KG1 (cell line): ENCODE measurements around the gene FAM53B.

ENCODE experiments used
- DNase-seq: peaks from one replicate; lab custom pipeline; 2025; lab: John Stamatoyannopoulos, UW

FAM53B gene

DNA sequence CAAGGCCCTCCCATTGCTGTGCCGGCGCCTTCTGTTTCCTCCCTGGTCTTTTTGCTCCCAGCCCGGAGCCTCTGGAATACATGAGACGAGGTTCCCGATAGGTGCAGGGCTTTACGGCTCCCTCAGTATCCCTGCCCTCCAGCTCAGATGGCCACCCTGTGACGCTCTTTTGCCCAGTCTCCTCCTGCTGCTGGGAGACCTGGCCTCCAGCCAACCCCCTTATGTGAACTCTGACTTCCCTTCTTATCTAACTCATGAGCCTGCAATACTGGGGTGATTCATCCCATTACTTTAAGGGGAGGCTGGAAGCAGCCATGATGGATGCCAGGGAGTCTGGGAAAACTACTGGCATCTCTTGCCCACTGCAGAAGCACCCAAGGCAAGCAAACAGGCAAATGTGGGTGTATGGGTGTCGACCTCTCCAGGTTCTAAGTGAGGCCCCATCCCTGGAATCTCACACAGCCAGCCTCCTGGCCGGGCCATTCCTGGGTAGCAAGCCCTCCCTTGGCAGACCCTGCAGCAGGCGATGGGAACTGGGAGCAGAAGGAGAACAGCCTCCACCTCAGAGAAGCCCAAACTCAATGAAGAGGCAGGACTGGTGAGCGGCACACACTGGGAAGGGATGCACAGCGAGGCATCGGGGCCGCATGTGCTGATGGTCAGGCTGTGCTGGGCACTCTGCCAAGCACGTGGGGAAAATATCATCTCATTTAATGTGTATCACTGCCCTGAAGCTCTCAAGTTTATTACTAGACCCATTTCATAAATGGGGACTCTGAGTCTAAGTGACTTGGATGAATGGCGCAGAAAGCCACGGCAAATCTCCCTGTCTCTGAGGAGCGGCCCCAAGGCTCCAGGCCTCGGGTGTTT is 97.5 kb downstream of the FAM53B start:
- no peak for DNase-seq

DNA sequence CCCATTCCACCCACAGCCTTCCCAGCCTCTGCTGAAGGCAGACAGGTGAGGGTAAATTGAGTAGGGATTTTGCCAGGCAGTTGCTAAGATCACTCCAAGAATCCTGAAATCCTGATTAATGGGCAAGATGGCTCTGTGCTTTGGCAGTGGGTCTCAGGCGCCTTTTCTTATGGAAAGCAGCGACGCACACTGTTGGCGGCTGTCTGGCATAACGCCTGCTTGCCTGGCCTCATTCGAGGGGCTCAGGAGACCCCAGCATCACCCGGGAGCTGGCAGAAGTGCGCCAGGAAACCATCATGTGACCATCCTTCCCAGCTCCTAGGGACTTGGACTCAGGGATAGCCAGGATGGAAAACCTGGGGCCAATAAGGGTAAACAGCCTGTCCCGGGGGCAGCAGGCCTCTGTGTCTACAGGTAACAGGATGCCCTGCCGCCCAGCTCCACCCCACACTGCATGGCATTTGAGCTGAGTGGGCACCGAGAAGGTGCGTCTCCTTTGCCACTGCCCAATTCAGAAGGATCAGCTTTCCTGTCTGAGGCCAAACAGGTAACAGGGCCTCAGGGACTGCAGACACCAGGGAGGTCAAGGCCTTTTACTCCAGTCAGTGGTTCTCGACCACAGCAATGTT is 98.6 kb downstream of the FAM53B start:
- DNase-seq, result no peak

DNA sequence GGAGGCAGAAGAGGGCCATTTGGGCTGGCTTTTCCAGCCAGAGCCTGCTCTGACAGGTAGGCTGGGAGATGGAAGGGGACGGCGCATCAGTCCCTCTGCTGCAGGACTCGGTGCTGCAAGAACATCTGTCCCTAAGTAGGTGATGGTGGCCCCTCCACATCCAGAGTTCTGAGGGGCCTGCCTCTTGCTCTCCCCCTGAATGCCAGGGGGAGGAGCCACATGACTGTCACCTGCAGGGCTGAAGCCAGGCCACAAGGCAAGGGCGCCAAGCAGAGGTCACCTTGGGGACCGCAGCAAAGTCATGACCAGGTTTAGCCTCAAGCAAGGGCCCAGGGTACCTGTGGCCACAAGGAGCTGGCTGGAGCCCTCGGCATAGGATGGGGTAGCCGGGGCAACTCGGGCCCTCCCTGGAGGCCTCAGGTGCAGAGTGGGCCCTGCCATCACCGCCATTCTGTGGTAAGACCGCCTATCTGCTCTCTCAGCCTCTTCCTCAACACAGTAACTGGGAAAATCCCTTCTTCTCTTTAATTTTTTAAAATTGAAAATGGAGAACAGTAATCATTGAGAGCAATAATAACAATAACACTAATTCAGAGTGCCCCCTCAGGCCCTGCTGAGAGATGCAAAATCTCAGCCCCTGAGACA is 99.3 kb downstream of the FAM53B start:
- no peak for DNase-seq

DNA sequence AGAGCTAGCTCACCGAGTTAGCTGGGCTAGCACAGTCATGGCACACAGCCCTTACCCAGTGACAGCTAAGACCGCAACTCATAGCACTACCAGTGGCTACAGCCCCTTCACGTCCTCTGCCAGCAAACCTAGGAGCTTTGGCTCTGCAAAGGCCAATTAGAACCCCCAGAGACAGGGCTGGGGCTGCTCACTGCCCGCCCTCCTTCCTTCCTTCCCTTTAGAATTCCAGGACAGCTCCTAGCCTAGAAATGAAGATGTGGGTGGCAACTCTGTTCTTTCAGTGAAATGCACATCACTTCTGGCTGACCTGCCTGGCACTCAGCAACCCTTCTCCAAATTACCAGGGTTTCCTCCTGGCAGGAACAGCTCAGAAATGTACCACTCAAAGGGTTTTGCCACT is 99.9 kb downstream of the FAM53B start:
- DNase-seq, result no peak

DNA sequence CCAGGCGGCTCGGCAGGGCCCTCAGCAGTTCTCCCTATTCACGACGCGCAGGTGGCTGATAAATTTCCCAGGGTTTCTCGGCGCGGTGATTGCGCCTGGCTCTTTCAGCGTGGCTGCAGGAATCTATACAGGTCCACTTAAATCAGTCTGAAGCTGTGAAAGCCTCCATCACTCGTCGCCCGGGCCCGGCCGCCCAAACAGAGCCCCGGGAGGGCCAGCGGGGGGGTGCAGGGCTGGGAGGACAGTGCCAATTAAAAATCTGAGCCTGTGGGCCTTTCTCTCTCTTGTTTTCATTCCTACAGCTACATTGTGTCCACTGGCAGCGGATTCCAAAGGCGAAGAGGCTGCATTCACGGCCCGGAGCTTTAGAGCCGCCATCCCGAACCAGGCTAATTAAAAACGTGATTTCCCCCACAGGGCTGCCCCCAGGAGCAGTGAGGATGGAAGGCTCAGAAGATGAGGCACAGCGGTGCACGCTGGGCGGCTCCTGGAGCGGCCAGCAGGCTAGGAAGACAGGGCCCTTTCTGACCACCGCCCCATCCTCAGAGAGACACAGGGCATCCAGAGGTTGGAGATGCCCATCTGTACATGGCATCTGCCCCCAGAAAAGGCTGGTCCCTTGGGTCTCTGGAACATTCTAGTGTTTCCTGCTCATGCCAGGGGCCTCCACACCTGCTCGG is 100.7 kb downstream of the FAM53B start:
- no peak for DNase-seq

DNA sequence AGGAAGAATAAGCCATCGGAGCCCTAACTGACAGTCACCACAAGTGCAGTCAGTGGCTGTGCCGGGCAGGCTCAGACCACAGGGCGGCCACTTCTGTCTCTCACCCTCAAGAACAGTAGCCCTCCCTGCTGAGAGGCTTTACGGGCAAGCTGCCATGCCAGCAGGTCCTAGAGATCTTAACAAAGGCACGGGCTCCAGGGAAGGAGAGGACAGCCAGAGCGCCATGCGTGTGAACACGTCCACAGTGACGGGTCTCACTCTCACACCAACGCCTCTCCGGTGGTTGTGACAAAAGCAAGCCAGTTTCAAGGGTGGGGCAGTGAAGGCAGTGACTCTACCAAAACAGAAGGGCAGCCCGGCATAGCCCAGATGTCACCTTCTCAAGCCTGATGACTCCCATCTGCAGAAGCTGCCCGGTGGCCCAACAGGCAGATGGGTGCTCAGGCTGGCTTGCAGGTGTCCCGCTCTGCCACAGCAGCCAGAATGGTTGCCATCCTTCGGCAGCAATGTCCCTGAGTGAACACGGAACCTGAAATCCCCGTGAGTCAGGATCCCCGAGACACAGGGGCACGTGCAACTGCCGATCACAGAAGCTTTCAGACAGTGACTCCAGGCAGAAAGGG is 102.0 kb downstream of the FAM53B start:
- DNase-seq, result no peak

DNA sequence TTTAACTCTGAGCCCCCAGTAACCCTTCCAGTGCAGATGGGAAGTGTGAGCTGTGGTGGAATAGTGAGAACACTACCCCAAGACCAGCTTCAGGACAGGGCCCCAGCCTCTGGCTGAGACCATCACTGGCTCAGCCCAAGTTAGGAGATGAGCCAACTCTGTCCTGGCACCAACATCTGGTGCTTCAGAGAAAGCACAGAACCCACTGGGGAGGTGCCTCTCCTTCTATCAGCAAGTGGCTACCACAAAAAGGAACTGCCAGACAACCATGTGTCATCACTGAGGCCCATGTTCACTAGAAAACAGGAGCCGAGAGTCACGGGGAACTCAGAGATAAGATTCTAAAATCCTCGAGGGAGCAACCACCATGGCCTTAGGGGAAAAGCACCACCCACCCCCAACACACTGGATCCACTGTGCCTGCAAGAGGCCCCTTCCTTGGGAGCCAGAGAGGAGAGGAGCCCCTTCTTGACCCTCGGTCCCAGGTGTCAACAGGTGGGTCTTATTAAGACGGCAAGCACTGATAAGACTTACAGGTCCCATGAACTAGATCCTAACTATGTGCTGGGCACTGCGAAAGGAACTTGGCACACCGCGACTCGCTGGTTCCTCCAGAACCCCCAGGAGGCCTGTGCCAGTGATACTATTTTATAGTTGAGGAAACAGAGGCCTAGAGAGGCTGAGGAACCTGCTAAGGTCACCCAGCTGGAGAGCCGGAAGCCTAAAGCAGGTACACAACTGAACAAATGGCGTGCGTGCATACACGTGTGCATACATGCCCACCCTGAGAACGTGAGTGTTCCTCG is 102.7 kb downstream of the FAM53B start:
- DNase-seq, result peak; percentile 76

DNA sequence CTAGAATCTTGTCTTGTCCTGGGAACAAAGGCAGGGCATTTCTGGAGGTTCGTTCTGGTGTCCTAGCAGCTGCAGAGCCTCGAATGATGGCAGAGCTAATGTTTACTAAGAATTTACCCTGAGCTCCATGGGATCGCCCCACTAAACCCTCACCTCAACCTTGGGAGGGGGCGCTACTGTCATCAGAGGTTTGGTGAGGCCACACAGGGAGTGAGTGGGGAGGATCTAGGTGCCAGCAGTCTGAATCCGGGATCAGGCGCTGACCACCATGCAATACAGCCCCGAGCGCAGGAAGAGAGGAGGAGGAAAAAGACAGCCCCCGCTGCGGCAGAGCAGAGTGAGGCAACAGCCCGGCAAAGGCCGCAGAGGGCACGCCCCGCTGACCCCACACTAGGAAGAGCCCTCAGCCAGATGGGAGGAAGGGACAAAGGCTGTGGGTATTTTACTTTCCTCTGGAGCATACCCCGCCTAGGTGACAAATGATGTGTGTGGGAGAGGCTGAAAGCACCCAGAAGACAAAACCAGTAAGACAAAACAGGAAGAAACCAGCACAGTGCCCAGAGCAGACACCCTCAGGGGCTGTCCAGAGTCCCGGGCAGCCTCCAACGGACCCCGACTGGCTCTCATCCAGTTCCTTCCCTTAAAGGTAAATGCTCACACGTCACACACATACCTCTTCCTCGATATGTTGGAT is 103.5 kb downstream of the FAM53B start:
- DNase-seq, result peak; percentile 76

DNA sequence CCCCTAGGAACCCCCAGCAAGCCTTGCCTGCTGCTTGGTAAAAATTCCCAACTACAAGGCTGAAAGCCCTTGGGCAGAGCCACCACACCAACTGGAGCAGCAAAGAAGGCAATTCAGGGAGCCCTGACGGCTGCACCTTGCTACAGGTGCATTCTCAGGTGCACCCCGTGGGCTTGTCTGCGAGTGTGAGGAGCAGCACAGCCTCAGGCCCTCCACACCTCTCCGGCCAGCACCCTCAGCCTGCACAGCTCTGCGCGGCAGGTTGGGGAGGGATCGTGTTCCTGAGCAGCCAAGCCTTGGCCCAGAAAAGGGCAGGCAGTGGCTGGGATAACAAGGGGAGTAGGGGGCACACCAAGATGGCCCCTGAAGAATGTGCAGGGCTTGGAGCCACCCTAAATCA is 104.1 kb downstream of the FAM53B start:
- DNase-seq, result no peak

DNA sequence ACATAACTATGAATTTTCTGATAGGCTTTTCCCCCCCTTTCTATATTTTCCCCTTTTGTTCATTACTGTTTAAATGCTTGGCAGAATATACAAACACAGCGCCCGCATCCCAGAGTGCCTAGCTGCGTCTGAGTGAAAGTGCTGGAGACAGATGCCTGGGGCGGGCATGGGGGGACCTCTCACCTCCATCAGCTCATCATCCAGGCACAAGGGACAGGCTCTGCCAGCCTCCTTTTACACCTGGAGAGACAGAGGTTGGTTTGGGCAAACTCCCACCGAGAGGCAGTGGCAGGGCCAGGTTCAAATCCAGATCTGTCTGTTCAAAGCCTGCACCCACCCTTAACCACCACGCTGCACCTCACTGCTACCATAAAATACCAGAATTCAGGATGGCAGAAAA is 104.5 kb downstream of the FAM53B start:
- no peak for DNase-seq

DNA sequence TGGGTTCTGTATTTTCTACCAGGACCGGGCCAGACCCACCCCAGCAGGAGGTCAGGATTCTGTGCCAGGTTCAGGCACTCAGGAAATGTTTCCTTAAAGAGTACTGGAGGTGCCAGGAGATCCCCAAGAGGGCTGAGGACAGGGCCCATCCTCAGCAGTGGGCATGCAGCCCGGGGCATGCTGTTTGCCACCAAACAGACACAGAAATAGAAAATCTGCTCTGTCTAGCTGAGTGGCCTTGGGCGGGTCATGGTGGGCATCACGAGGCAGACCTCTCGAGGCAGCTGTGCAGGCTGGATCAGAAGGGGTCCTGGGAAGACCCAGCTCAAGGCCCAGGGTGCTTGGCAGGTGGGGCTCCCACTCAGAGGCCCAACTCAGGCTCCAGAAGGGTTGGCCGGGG is 105.0 kb downstream of the FAM53B start:
- DNase-seq, result no peak

DNA sequence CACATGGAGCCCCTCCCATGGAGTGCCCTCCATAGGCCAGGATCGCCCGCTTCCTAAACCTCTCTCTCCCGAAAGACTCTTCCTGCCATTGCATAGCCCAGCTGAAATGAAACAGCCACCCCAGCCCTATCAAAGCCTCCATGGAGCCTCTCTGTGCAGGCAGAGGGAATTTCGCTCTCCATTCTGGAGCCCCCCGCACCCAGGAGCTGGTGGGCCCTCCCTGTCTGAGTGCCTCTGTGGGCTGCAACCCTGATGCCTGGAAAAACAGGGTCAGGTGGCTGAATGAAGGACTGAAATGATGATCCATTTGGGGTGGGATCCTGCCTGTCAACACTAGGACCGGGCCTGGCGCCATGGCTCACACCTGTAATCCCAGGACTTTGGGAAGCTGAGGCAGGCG is 106.4 kb downstream of the FAM53B start:
- no peak for DNase-seq

DNA sequence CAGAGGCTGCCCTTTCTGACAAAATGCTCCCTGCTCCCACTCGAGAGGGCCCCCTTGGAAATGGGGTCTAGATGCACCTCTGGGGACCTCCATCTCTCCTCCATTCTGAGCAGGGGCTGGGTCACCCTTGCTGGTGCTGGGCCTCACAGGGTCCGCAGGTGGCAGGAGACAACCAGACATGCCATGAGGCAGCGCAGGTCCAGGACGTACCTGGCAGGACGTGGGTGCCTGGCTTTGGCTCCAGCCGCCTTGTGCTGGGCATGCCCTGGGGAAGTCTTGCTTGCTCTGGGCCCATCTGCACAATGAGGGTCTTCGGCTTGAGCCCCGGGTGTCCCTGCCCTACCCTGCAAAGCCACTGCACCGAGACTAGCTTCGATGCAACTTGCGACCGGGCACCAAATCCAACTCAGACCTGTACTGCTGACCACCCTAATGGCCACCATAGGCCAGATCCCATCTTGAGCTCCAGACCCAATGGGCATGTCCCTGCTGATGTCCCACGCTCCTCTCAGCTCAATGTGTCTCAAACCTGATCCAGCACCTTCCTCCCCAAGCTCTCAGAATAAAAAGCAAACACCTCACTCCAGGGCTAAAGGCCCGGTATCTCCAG is 107.0 kb downstream of the FAM53B start:
- DNase-seq, result no peak

DNA sequence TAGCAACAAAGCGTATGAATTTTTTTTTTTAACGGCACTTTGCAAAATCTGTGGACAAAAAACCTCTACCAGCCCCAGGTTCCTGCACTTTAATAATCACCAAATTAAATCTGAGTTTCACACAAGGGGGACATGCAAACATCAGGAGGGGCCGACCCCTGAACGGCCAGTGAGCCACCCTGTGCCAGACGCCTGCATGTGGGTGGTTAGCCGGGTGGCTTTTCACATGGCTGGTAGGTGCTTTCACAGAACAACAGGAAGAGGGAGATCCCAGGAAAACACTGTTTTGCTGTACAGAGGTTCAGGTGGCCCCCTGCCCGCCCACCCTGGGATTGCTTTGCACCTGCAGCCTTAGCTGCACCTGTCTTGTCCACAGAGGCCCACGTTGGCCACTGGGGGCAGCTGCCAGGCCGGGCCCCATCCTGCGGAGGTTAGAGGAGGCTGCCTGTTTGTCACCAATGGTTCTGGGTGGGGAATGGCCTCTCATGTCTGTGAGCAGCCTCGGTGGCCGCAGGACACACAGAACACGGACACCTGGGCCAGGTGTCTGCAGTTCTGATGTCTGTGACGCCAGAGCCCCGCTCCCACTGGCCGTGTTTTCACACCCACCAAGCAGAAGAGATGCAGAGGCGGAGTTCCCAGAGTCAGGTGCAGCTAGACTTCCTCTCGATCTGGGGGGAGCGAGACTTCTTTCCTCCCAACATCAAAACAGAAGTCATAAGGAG is 107.7 kb downstream of the FAM53B start:
- DNase-seq, result no peak

DNA sequence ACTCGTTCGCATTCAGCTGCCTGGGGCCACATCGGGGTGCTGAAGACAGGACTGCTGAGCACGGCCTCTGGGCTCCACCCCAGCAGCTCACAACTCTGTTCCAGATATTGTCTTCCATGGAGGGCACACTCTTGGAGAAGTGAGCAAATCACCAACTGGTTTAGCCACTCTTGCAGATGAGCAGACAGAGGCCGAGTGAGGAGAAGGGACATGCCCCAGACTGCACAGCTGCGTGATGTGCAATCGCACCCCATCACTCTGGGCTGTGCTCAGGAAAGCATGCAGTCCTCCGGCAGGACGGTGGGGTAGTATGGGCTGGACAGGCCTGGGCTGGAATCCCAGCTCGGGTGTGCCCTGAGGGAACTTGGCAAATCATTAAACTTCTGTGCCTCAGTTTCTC is 111.6 kb downstream of the FAM53B start:
- no peak for DNase-seq

DNA sequence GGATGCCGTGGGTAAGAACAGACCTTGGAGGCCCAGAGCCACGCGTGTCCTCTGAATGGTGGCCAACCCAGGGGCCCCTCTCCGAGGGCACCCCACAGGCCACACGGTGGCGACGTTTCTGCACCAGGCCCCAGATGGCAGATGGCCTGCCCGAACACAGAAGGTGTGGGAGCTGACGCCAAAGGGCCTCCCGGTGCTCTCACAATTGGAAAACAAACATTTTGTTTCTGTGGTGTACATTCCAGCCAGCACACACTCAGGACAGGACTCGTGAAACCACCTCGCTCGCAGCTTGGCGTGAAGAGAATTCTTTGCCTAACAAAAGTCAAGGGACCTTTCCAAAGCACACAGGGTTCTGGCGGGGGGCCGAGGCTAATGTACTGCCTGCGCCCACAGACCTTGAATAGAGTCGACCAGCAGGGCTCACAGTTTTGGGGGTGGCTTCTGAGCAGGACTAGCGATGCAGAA is 112.1 kb downstream of the FAM53B start:
- DNase-seq, result no peak

DNA sequence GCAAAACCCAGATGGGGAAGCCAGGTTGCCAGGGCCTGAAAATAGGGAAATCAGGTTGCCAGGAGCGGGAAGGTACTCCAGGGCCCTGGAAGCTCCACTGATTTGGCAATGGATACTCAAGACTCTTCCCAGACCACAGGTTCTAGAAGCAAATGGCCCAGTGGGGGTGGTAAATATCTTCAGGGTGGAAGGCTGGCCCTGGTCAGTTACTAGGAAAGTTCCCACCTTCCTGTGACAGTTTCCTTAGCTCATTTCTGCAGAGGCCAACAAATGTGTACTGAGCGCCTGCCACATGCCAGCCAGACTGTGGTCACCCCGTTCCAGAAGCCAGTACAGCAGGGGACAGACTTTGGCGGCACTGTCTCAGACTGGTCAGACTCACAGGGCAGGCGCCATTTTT is 113.6 kb downstream of the FAM53B start:
- no peak for DNase-seq

DNA sequence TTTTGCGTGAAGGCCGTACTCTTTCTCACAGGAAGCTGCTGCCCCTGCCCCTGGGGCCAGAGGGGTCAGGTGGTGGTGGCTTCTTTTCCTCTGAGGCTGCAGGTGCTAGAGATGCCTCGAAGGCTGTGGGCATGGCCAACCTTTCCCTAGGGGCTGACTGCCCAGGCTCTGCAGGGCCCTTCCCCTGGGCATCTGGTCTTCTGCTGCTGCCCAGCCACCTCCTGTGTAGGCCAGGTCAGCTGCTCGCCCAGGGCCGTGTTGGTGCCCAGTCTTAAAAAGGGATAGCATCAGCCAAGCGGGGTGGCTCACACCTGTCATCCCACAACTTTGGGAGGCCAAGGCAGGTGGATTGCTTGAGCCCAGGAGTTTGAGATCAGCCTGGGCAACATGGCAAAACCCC is 114.3 kb downstream of the FAM53B start:
- no peak for DNase-seq

DNA sequence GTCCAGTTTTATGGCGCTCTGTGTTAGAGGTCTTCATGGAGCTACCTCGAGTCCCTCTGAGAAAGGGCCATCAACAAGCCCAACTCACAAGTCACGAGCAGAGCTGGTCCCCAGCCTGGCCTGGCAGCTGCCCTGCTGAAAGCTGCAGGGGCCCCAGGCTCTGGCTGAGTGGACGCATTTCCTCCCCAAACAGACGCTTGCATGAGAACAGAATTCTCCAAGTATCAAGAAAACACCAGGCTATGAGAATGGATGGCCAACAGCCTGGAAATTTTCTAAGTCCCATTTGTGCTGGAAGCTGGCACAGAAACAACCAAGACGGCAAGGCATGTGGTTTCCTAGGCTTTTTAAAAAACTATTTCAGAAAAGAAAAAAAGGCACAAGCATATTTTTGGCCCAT is 114.8 kb downstream of the FAM53B start:
- no peak for DNase-seq

DNA sequence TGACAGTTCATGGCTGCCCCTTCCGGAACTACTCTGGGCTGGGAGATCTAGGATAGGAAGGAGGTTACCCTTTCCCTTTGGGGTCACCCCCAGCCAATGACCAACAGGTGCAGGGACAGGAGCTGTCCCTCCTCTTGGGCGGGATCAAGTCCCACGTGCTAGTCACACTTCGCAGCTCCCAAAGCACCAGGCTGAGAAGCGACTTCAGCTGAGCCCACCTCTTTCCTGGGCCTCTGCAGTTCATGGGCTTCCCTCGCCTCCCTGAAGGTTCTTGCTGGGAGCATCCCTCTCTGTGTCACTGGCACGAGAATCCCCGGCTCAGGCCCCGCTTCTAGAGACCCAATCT is 115.5 kb downstream of the FAM53B start:
- no peak for DNase-seq
